GM12891 (cell line): ENCODE results near the gene CD28.

Experiments used
- PAX5 ChIP-seq: IDR thresholded peaks from 2 replicates; pipeline ENCODE4 v1.6.1; 2011; ENCODE audit warnings: low read length, moderate library complexity, mild to moderate bottlenecking; ENCODE audit not compliant: insufficient read depth, severe bottlenecking
- POLR2A ChIP-seq: IDR thresholded peaks from 2 replicates; pipeline ENCODE4 v1.6.1; 2011; ENCODE audit warnings: low read depth, low read length, control low read depth
- POLR2AphosphoS5 ChIP-seq: IDR thresholded peaks from 2 replicates; pipeline ENCODE4 v1.6.1; 2011; ENCODE audit warnings: low read depth, low read length, control low read depth
- POU2F2 ChIP-seq: IDR thresholded peaks from 2 replicates; pipeline ENCODE4 v1.6.1; 2011; ENCODE audit warnings: low read depth, mild to moderate bottlenecking, control low read depth, low read length, moderate library complexity
- SPI1 ChIP-seq: IDR thresholded peaks from 2 replicates; pipeline ENCODE4 v1.6.1; 2011; ENCODE audit warnings: low read depth, low read length, control low read depth
- TAF1 ChIP-seq: IDR thresholded peaks from 2 replicates; pipeline ENCODE4 v1.6.1; 2011; ENCODE audit warnings: low read depth, low read length, control low read depth

GRCh38 chr2:203691149-203691548, 15.3 kb upstream of the CD28 start:
- TF ChIP-seq POLR2AphosphoS5 (no peak), POLR2A (no peak), TAF1 (no peak), PAX5 (no peak), SPI1 (no peak), POU2F2 (no peak)
